T-helper 22 cell (primary cell): Measurements from ENCODE around the gene KIAA1958.

Experiments used
- DNase-seq: peaks from one replicate; pipeline ENCODE4 v3.0.0-alpha.2; 2020; ENCODE audit warnings: low read depth

The KIAA1958 gene, protein sequence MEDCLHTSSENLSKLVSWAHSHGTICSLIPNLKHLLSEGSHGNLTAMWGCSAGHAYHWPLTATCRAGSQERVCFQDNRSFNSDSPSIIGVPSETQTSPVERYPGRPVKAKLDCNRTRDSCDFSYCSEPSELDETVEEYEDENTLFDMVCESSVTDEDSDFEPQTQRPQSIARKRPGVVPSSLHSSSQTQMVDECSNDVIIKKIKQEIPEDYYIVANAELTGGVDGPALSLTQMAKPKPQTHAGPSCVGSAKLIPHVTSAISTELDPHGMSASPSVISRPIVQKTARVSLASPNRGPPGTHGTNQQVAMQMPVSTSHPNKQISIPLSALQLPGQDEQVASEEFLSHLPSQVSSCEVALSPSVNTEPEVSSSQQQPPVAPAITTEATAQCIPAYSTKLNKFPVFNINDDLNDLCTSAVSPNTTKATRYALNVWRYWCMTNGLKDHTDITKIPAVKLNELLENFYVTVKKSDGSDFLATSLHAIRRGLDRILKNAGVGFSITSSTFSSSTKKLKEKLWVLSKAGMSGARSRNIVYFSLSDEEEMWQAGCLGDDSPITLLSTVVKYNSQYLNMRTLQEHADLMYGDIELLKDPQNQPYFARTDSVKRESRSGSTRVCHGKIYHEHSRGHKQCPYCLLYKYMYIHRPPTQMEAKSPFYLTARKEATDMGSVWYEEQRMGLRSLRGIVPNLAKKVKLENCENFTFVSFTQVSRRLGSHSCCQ

DNA sequence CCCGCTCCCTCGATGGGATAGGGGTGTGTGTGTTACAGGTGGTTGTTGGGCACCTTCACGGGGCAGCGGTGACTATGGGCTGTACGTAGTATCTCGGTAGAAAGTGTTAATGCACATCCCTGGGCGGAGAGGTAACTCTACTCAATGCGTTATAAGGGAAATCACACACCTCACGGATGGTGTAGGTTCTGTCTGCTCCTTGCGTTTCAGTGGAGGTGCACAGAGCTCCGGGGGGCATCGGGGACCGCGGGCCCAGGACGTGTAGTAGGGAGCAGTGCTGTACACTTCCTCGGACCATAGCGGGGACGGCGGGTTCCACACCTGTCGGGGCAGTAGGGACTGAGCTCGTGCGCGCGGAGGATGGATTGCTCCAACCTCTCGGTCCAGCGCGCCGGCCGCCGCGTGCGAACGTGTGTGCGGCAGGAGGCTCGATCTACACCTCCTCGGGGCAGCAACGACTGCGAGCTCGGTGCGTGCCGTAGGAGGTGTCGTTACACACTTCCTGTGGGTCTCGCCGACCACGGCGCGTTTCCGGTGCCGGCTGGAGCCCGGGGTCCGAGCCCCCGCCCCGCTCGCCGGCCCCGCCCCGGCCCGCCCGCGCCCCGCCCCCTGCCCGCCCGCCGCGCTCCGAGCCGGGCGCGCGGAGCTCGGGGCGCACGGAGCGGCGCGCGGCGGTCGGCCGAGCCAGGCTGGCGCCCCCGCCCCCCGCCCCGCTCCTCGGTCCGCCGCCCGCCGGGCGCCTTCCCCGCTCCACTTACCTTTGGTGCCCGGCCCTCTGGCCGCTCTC is at the start of gene KIAA1958:
Gene KIAA1958, plus strand, starts transcription at position 607 of the 787 bp plus-strand sequence. CDS start 87,254 bp downstream, outside the sequence.
- peak; percentile 57 for DNase-seq

- no peak for DNase-seq
These were observed 49.2 kb upstream of the KIAA1958 start for GRCh38 chr9:112437406-112437805.

DNA sequence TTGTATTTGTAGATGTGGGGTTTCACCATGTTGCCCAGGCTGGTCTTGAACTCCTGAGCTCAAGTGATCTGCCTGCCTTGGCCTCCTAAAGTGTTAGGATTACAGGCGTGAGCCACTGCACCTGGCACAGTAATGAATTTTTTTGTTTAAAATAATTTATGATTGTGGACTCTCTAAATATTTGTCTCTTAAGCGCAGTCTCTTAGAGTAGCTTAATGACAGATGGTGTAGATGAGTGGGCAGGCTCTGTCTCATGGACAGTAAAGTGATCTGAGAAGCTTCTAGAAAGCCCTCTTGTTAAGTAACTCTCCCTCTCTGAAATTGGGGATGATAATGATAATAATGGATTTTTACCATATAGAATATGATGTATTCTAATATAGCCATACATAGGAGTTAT is 47.5 kb upstream of the KIAA1958 start:
- no peak for DNase-seq

DNA sequence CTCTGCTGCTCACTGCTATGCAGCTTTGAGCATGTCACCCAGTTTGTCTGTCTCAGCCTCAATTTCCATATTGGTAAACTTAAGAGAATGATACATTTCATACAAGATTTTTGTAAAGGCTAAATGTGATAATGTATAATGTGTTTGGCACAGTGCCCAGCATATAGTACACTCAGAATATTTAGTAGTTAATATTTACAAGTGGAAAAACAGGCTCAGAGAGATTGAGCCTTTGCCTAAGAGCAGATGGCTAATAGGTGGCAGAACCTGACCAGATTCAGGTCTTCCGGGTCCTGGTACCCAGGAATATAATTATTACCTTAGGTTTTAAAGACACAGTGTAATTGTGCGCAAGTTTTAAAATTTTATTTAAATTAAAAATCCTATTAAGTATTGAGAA is 46.8 kb upstream of the KIAA1958 start:
- no peak for DNase-seq

DNA sequence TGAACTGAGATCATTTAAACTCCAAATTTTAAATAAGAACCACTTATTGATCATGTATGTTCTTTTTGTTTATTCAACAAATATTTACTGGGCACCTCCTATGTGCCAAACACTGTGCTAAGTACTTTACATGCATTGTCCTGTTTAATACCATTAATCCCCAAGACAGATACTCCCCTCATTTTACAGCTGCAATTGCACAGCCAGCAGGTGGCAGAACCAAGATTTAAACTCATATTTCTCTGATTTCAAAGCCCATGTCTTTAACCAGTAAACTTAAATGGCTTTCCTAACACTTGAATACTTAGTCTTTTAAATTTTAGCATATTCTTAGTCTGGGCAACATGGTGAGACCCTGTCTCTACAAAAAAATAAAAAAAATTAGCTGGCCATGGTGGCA is 43.4 kb upstream of the KIAA1958 start:
- no peak for DNase-seq

DNA sequence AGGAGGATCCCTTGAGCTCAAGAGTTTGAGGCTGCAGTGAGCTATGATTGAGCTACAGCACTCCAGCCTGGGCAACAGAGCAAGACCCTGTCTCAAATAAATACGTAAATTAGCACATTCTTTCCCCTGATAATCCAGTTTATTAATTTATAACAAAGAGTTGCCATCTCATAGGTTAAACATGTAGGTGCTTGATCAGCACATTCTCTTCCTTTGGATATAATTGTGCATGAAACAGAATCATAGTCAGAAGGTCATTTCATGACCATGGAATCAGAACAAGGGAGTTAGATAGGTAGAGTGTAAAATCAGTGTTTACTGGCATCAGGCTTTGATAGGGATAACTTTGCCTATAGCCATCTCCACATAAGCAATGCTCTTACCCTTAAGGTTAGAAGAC is 43.0 kb upstream of the KIAA1958 start:
- DNase-seq = no peak

- no peak for DNase-seq
These were observed 41.4 kb upstream of the KIAA1958 start for GRCh38 chr9:112445196-112445595.

DNA sequence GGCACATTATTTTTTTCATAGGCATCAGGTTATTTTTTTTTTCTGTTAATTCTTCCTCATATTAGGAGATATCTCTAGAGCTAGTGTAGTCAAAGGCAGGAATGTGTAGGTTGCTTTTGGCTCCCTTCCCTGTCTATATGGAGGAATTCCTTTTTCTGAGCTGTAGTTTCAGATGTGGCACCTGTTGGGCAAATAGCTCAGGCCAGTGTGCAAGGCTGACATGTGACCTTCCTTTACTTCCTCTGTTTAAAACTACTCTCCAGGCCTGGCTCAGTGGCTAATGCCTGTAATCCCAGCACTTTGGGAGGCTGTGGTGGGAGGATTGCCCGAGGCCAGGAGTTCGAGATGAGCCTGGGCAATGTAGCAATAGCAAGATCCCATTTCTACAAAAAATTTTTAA is 40.5 kb upstream of the KIAA1958 start:
- DNase-seq = no peak

- no peak for DNase-seq
These were observed 40.1 kb upstream of the KIAA1958 start for GRCh38 chr9:112446526-112446925.

GRCh38 chr9:112447283-112447761 is 39.3 kb upstream of the KIAA1958 start:
- no peak for DNase-seq

DNA sequence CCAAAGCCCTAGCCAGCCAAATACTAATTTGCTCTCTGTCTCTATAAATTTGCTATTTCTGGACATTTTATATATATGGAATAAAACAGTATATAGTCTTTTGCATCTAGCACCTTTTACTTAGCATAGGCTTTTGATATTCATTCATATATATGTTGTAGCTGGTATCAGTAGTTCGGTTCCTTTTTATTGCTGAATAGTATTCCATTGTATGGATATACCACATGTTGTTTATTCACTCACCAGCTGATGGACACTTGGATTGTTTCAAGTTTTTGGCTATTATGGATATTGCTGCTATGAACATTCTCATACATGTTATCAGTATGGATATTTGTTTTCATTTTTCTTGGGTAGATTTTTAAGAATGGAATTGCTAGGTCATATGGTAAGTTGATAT is 23.8 kb upstream of the KIAA1958 start:
- no peak for DNase-seq

GRCh38 chr9:112465352-112465751 is 21.3 kb upstream of the KIAA1958 start:
- no peak for DNase-seq

GRCh38 chr9:112472996-112473395 is 13.6 kb upstream of the KIAA1958 start:
- DNase-seq = no peak

- DNase-seq = no peak
These were observed 12.6 kb upstream of the KIAA1958 start for GRCh38 chr9:112473986-112474385.

- DNase-seq = no peak
These were observed 11.3 kb upstream of the KIAA1958 start for GRCh38 chr9:112475318-112475717.

DNA sequence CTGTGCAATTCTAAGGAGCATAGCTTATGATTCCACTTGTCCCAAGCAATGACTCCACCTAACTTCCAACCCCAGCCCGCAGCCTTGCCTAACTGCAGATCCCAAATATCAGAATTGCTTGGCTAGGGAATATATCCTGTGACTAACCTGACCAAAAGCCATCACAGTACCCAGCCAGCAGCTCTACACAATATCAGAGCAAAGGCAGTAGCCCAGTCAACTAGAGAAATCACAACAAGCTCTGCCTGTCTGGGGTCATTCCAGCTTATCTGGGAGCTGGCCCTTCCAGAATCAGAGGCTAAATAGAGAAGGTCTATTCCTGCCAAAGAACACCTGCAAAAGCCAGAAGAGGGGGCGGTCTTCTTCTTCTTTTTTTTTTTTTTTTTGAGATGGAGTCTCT is 9.3 kb upstream of the KIAA1958 start:
- no peak for DNase-seq

GRCh38 chr9:112479221-112479620 is 7.4 kb upstream of the KIAA1958 start:
- no peak for DNase-seq

- no peak for DNase-seq
These were observed 2.0 kb upstream of the KIAA1958 start for GRCh38 chr9:112484607-112485006.

DNA sequence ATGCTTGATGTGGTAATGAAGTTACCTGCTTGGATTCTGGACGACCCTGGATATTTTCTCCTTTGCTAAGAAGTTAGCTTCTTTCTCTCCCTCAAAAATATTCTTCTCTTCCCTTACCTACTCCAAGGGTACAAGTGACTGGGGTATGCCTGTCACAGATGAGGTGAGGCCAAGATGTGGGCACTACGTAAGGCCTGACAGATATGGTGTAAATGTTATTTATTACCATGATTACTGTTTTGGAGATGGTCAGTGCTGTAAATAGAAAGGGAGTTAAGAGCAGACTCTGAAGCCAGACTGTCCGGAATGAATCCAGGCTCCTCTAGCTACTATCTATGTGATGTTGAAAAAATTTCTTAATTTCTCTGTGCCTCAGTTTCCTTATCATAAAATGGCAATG is 1.1 kb upstream of the KIAA1958 start:
- no peak for DNase-seq

DNA sequence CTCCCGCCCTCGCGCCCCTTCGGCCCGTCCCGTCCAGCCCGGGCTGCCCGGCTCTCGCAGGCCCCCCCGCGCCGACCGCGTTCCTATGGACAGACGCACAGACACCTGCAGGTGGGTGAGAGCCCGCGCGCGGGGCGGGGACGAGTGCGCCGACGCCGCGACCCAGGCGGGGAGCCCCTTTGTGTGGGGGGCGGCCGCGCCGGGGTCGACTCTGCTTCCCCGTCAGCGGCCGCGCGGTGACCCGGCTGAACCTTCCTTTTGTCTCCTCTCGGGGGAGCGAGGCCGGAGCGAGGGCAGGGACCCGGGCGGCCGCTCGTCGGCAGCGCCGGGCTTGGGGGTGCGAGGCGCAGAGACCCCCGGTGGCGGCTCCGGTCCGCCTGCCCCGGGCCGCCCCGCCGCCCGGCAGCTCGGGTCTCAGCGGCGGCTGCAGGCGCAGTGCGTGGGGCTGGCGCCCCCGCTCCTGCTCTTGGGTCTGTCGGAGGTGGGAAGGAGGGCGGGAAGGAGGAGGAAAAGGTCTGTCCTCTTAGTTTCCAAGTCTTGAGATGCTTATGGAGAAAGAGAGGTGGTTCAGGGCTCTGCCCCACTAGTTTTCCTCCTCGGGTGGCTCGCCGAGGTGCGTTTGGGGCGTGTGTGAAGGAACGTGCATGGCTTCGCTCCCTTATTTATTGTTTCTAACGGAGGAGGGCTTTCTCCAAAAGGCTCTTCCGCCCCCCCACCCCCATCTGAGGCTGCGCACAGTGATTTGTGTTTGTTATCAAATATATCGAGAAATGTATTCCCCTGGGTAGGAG is 576 bp downstream of the KIAA1958 start:
- peak; percentile 15 for DNase-seq

DNA sequence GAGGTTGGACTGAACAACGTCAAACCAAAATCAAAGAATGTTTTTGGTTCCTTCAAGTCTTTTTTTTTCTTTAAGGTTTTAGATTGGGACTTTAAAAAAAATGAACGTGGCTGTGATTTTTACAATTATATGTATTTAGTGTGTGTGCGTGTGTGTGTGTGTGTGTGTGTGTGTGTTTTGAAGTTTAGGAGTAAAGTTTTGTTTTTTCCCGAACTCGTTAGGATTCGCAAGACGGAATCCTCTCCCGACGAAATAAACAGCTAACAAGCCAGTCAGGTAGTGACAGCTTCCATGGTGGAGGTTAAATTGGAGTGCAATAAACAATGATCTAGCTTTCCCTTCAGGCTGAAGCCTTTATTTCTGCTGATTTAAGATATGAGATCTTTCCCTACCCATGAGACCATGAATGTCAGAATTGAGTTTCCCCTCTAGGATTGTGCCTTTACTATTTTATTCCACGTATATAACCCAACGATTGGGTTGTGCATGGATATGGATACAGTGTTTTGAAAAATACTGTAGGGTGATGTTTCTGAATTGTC is 1.2 kb downstream of the KIAA1958 start:
- no peak for DNase-seq
